Ramos (cell line): Measurements from ENCODE around the gene DOK3.

Source experiments
- in situ Hi-C: fragments of 300-500 bp; cut with MboI; formaldehyde crosslinking; loops from one replicate; pipeline ENCODE4 v1.14.3; 2022; ENCODE audit warnings: low sequenced_read_pairs; ENCODE audit not compliant: unreplicated experiment

DOK3 gene

GRCh38 chr5:177474002-177474476 is 35.6 kb downstream of the DOK3 start:
- in situ Hi-C loops = no loop called here

DNA sequence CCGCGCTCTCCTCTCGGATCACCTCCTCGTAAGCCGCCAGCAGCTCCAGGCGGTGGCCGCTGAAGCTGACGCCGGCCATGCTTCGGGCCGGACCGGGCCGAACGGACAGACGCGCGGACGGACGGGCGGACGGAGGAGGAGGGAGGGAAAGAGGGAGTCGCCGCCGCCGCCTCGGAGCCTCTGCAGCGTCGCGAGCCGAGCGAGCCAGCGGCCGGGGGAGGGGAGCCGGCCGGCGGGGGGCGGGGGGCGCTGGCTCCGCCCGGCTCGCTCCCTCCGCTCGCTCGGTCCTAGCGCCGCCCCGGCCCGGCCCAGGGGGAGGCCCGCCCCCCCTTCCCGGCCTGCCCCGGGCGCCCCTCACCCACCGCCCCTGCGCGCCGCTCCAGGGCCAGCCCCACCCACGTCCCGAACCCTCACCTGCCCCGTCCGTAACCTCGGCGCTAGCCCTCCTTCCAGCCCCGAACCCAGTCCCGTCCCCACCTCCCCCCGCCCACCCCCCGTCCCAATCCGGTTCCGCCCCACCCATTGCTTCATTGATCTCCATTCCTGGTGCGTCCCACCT is 36.1 kb downstream of the DOK3 start, which contains the start of gene DBN1:
TSS of gene DBN1 (minus strand) at position 192 of the 559 bp plus-strand sequence. CDS start at position 79, 113 bp downstream.
- in situ Hi-C loops = no loop called here

GRCh38 chr5:177472460-177473442 is 36.9 kb downstream of the DOK3 start:
- in situ Hi-C loops = no loop called here

GRCh38 chr5:177471610-177472356 is 37.8 kb downstream of the DOK3 start:
- in situ Hi-C loops = no loop called here

- in situ Hi-C loops = no loop called here
These were observed 38.7 kb downstream of the DOK3 start for GRCh38 chr5:177470759-177471536.

- in situ Hi-C loops = no loop called here
These were observed 39.7 kb downstream of the DOK3 start for GRCh38 chr5:177469750-177470525.

DNA sequence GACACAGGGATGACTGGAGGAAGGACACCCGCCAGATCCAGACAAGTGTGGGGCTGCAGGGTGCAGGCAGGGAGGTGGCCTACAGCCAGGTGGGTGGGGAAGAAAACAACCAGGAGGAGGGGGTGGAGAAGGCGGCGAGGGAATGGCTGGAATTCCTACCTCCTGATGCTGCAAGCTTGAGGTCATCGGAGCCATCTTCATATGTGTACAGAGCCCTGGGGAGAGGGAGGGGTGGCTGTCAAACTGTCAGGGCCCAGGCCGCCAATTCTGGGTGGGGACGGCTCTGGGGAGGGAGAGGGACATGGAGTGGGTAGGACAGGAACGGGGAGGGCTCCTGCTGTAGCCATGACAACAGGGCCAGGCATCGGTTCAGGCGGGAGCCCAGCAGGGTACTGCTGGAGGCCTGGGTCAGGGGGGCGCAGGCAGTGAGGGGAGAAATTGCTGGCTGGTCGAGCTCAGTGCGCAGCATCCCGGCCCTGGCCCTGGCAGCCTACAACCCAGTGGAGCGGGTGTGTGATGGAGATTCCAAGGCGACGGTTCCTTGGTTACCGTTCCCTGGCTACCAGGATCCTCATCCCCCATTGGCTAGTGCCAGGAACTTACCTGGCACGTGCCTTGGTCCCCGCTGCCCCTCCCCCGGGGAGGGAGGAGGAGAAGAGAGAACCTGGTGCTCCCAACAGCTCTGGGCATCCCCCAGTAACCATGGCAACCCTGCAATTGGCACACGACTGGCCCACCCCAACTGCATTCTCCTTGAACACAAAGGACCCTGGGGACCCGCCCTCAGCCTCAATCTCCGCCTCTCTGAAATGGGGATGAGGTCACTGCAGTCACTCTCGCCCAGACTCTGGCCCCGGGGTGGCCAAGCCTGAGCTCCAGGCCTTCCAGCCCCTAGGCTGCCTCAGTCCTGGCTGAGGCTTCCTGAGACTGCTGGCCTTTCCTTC is 40.7 kb downstream of the DOK3 start:
- in situ Hi-C loops = no loop called here

GRCh38 chr5:177468329-177468684 is 41.3 kb downstream of the DOK3 start:
- in situ Hi-C loops = no loop called here

DNA sequence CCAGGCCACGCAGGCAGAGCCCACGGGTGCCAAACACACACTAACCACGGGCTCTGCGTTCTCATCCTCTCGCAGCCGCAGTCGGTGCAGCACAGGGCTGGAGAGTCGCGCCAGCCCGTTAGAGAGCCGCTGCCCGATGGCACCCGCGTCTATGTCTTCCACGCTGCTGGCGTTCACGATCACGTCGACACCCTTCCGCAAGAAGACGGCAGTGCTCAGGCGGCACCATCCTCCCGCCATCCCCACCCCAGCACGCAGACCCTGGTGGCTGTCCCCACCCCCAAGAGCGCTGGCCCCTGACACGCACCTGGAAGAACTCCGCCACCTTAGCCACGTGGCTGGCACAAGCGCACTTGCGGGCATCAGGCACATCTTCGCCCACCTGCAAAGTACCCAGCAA is 42.2 kb downstream of the DOK3 start:
- in situ Hi-C loops = no loop called here

DNA sequence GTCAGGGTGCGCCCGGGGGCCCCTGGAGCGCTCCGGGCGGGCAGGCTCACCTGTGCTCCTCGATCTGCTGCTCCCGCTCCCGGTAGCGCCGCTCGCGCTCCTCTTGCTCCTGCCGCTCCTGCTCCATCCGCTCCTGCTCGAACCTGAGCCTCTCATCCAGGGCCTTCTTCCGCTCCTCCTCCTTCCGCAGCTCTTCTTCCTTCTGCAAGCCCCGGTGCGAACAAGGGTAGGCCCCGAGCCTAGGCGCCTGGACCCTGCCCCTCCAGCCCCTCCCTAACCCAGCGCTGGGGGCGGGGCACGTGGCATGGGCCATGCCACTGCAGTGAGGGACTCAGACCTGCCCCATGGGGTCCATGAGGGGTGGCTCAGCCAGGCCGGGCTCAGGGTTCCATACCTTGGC is 42.8 kb downstream of the DOK3 start:
- in situ Hi-C loops = no loop called here

DNA sequence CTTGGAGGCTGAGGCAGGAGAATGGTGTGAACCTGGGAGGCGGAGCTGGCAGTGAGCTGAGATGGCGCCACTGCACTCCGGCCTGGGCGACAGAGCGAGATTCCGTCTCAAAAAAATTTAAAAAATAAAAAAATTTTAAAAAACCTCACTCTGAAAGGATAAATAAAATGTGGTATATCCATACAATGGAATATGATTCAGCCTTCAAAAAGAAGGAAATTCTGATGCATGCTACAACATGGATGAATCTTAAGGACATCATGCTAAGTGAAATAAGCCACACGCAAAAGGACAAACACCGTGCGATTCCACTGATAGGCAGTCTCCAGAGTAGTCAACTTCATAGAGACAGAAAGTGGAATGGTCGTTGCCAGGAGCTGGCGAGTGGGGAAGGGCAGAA is 44.6 kb downstream of the DOK3 start:
- in situ Hi-C loops = no loop called here

DNA sequence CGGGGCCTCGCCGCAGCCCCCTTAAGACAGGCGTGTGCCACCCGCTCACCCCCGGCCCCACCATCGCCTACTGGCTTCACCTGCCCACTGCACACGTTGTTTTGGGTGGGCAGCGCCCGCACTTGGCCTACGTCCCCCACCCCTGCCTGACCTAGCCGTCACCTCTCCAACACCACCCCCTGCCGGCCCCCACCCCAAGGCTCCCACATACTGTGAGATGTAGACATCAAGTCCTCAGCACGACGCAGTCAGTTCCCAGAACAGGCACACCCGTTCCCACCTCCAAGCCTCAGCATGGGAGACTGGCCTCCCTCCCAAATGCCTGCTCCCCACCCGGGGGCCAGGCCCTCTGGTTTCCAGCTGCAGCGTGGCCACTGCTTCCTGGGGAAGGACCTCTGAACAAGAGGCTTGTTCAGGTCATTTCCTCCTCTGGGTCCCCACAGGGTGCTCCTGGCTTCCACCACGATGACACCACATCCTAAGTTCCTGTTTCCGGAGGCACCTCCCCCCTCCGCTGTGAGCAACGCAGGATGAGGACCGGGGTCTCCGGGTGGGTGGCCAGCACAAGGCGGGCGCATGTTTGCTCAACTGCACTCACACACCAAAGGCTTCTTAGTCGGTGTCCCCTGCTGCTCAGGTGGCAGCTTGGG is 47.5 kb downstream of the DOK3 start:
- in situ Hi-C loops = no loop called here

- in situ Hi-C loops = loop anchor here (5.0 kb wide), 1 partner anchor 148 kb away; the partner anchor contains the start of gene MXD3
These were observed 49.6 kb downstream of the DOK3 start for GRCh38 chr5:177459819-177460628.

- in situ Hi-C loops = loop anchor here (5.0 kb wide), 1 partner anchor 147 kb away; the partner anchor contains the start of gene MXD3
These were observed 50.3 kb downstream of the DOK3 start for GRCh38 chr5:177459357-177459756.

GRCh38 chr5:177458912-177459350 is 50.7 kb downstream of the DOK3 start:
- in situ Hi-C loops = loop anchor here (5.0 kb wide), 1 partner anchor 147 kb away; the partner anchor contains the start of gene MXD3

GRCh38 chr5:177457852-177458681 is 51.6 kb downstream of the DOK3 start:
- in situ Hi-C loops = loop anchor here (5.0 kb wide), 1 partner anchor 146 kb away; the partner anchor contains the start of gene MXD3
